GM21619 (cell line): ENCODE data around the gene DIMT1.

Experiments used
- ATAC-seq: cut with Tn5 transposase; IDR thresholded peaks from one replicate; pipeline ENCODE4 v1.9.1; 2021; ENCODE audit not compliant: unreplicated experiment

DIMT1 gene

GRCh38 chr5:62403411-62404250, at the start of gene DIMT1:
Gene DIMT1, minus strand, starts transcription at chr5:62403905. Its CDS starts 133 bp downstream, at chr5:62403772.
- peak; percentile 96 for ATAC-seq

GRCh38 chr5:62450259-62450658, 46.6 kb upstream of the DIMT1 start:
- ATAC-seq: no peak

DNA sequence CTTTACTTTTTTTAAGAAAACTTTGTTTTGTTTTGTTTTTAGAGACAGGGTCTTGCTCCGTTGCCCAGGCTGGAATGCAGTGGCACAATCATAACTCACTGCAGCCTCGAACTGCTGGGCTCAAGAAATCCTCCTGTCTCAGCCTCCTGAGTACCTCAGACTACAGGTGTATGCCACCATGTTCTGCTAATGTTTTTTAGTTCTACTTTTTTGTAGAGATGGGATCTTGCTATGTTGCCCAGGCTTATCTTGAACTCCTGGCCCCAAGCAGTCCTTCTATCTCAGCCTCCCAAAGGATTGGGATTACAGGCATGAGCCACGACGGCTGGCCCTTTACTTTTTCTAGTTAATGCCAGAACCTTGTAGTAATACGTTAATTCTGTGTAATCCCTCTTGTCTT, 44.8 kb upstream of the DIMT1 start:
- ATAC-seq: no peak

DNA sequence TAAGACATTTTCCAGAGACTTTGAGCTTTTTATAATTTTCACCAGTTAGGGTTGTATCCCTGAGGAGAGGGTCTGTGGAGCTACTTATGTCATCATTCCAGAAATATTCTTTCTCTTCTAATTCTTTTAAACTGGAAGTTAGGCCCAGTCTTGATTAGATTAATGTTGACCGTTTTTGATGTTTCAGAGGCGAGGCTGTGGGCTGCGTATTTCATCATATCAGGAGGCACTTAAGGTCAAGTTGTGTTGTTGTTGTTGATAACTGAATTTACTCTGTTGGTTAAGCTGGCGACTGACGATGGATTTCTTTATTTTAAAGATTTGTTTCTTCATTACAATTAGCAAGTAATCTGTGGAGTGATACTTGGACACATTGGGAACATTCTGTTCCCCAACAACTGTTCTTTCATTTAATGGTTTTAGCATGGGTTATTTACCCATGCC, 28.9 kb upstream of the DIMT1 start:
- ATAC-seq: no peak

GRCh38 chr5:62431735-62432620, 28.3 kb upstream of the DIMT1 start:
- no peak for ATAC-seq

- no peak for ATAC-seq
Observed at GRCh38 chr5:62424763-62425162, 21.1 kb upstream of the DIMT1 start.

GRCh38 chr5:62421414-62421813, 17.7 kb upstream of the DIMT1 start:
- no peak for ATAC-seq

GRCh38 chr5:62419609-62420008, 15.9 kb upstream of the DIMT1 start:
- no peak for ATAC-seq

- no peak for ATAC-seq
Observed at GRCh38 chr5:62418462-62419076, 14.9 kb upstream of the DIMT1 start.

DNA sequence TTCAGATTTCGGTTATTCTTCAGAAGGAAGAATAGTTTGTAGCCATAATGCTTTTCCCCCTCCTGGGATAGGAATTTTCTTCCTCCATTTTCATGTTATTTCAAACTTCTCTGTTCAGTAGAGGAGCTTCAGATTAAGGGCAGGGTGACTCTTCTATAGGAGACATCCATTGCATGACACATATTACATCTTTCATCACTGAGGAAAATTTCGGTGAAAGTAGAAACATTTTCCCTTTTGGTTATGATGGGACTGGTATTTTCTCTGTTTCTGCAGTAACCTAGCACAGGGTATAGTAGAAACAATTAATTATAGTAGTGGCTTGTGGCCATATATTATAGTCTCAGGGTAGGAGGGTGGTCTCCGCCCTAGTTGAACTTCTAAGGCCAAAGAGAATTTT, 10.0 kb upstream of the DIMT1 start:
- no peak for ATAC-seq

DNA sequence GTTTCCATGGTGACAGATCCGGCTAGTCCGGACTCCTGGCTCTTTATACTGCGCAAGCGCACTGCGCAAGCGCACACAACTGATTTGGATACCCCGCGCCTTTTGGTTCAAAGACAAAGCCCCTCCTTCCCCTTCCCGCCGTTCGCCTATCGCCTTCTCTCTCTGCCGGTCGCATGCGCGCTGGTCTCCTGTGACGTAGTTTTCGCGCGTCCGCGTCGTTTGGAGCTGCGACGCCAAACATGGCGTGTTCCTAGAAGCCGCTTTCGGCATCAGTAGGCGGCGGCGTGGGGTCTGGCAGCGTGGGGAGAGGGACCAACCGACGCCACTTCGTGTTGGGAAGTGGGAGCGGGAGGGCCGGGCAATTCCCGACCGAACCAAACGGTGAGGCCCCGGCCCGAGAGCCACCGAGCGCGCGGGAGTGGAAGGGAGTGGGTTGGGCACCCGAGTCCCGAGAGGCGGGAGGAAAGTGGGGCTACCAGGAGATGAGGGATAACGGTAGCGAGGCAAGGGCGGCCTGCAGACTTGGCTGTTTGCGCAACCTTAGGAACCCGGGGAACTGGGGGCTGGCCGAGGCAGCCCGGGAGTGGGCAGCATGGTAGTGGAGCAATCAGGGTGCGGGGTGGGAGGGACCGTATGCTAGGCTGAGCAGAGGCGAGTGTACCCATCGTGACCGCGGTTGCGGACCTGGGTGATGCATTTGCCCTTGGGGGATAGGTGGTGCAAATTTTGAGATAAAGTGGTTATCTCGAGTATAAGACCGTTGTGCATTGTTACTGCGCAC, 9.0 kb upstream of the DIMT1 start, which contains the start of gene IPO11:
IPO11 (plus strand) TSS at position 215 of the 781 bp plus-strand sequence. CDS start 24,517 bp downstream, outside the sequence.
- ATAC-seq: peak; percentile 97

GRCh38 chr5:62395210-62395950, 8.3 kb downstream of the DIMT1 start:
- ATAC-seq: no peak

- no peak for ATAC-seq
Observed at GRCh38 chr5:62386824-62387223, 16.9 kb downstream of the DIMT1 start.

DNA sequence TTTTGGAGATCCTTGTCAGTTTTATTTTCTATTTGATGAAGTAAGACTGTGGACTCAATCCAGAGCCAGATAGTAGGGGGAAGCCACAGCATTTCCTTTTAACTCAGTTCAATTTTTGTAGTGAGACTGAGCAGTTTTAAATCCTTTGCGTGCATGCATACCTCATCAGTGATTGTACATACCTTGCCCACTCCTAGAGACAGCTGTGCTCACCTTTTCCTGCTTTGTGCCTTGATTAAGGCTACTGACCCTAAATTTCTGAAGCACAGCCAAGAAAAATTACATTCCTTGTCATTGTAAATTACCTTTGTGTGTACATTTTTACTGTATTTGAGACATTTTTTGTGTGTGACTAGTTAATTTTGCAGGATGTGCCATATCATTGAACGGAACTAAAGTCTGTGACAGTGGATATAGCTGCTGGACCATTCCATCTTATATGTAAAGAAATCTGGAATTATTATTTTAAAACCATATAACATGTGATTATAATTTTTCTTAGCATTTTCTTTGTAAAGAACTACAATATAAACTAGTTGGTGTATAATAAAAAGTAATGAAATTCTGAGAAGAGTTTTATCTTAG, 17.8 kb downstream of the DIMT1 start:
- no peak for ATAC-seq

DNA sequence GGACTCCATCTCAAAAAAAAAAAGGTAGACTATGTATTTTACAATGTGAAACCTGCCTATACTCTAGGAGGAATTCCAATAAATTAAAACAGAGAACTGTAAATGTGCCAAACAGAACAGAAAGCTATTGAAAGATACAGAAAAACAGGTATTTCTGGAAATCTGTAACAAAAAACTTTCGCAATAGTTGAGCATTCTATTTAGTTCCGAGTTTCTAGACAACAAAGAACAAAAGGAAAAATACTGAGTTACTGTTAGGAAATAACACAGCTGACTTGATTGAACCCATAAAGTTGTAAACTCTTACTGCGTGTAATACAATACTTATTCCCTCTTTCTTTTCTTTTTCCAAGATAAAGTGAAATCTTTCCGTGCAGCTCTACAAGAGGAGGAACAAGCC, 18.6 kb downstream of the DIMT1 start:
- no peak for ATAC-seq

GRCh38 chr5:62376064-62376463, 27.6 kb downstream of the DIMT1 start:
- ATAC-seq: no peak

- ATAC-seq: no peak
Observed at GRCh38 chr5:62375627-62376026, 28.1 kb downstream of the DIMT1 start.

- ATAC-seq: no peak
Observed at GRCh38 chr5:62374090-62374489, 29.6 kb downstream of the DIMT1 start.

DNA sequence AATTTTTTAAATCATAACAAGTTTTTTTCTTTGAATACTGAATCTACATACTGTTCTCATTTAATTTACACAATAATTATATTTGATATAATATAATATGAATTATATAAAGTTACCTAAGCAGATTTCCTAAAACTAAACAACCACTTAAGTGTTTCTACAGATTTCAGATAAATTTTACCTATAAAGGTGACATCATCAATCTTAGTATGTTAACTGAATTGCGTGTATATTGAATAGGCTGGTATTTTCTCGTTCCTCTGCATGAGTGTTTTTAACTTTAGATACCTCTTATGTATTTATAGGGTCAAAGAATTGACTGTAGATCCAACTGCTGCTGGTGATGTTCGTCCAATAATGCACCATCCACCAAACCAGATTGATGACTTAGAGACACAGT, 30.3 kb downstream of the DIMT1 start:
- no peak for ATAC-seq
